GM18520 (cell line): ENCODE data around the gene PIP4P1.
A peak's percentile ranks its signal among the peaks of the same experiment; 100 is the strongest.

Experiments used
- ATAC-seq: cut with Tn5 transposase; IDR thresholded peaks from one replicate; pipeline ENCODE4 v1.9.1; 2021; ENCODE audit not compliant: unreplicated experiment

The PIP4P1 gene

GRCh38 chr14:20438664-20439063 is 22.6 kb downstream of the PIP4P1 start:
- no peak for ATAC-seq

- no peak for ATAC-seq
Measured at GRCh38 chr14:20436363-20436755, 24.9 kb downstream of the PIP4P1 start.

GRCh38 chr14:20435582-20436362 is 25.5 kb downstream of the PIP4P1 start, which contains the start of gene KLHL33:
TSS of gene KLHL33 (minus strand) at chr14:20436166. CDS start at chr14:20435811, 355 bp downstream.
- ATAC-seq, result no peak

GRCh38 chr14:20434701-20435581 is 26.3 kb downstream of the PIP4P1 start:
- ATAC-seq, result no peak

GRCh38 chr14:20429801-20430669 is 31.2 kb downstream of the PIP4P1 start:
- no peak for ATAC-seq

GRCh38 chr14:20428802-20429201 is 32.4 kb downstream of the PIP4P1 start:
- ATAC-seq, result no peak

GRCh38 chr14:20428010-20428365 is 33.2 kb downstream of the PIP4P1 start:
- peak; percentile 10 for ATAC-seq

- ATAC-seq, result peak; percentile 48
Measured at GRCh38 chr14:20427231-20428009, 33.8 kb downstream of the PIP4P1 start.

GRCh38 chr14:20424851-20425250 is 36.4 kb downstream of the PIP4P1 start:
- no peak for ATAC-seq

GRCh38 chr14:20422886-20423285 is 38.3 kb downstream of the PIP4P1 start:
- no peak for ATAC-seq

- no peak for ATAC-seq
Measured at GRCh38 chr14:20421267-20421666, 40.0 kb downstream of the PIP4P1 start.

- no peak for ATAC-seq
Measured at GRCh38 chr14:20419419-20419818, 41.8 kb downstream of the PIP4P1 start.

- ATAC-seq, result no peak
Measured at GRCh38 chr14:20418501-20418909, 42.7 kb downstream of the PIP4P1 start.

- no peak for ATAC-seq
Measured at GRCh38 chr14:20417250-20418186, 43.7 kb downstream of the PIP4P1 start.

- ATAC-seq, result no peak
Measured at GRCh38 chr14:20416223-20416622, 45.0 kb downstream of the PIP4P1 start.

GRCh38 chr14:20415782-20416206 is 45.4 kb downstream of the PIP4P1 start:
- ATAC-seq, result peak; percentile 41

GRCh38 chr14:20413744-20414082 is 47.5 kb downstream of the PIP4P1 start:
- no peak for ATAC-seq

GRCh38 chr14:20412876-20413743 is 48.1 kb downstream of the PIP4P1 start, which contains the start of gene TEP1:
TSS of gene TEP1 (minus strand) at chr14:20413501. CDS start at chr14:20408439, 5,062 bp downstream.
- peak; percentile 43 for ATAC-seq
